Stimulated activated naive CD8-positive, alpha-beta T cell treated with anti-CD3 and anti-CD28 coated beads, Interleukin-15, amount 100 ng/mL, for 72 hours (primary cell): ENCODE data around the gene RFFL.

Experiments
- ATAC-seq: fragments of 150-1000 bp; cut with Tn5 transposase; 2 replicates; pipeline ENCODE4 v1.10.0; 2021; ENCODE audit warnings: mild to moderate bottlenecking, moderate library complexity
- DNase-seq, 2 donors: peaks; one replicate each; pipeline ENCODE4 v3.0.0; 2021 to 2022
- H3K27ac Mint-ChIP-seq, 2 donors: one replicate each; pipeline ENCODE4 v1.8.0; 2022; ENCODE audit warnings: mild to moderate bottlenecking in 2 of 2, mixed read lengths in 2 of 2, moderate library complexity in 2 of 2
- H3K27me3 Mint-ChIP-seq: one replicate; pipeline ENCODE4 v1.8.0; 2022; ENCODE audit warnings: mixed read lengths
- H3K4me1 Mint-ChIP-seq: one replicate; pipeline ENCODE4 v1.8.0; 2022; ENCODE audit warnings: mild to moderate bottlenecking, mixed read lengths
- H3K4me3 Mint-ChIP-seq, 2 donors: one replicate each; pipeline ENCODE4 v1.8.0; 2022; ENCODE audit warnings: mild to moderate bottlenecking in 2 of 2, mixed read lengths in 2 of 2, moderate library complexity in 1 of 2
- H3K9me3 Mint-ChIP-seq, 2 donors: one replicate each; pipeline ENCODE4 v1.8.0; 2022; ENCODE audit warnings: mixed read lengths in 2 of 2

Gene RFFL

DNA sequence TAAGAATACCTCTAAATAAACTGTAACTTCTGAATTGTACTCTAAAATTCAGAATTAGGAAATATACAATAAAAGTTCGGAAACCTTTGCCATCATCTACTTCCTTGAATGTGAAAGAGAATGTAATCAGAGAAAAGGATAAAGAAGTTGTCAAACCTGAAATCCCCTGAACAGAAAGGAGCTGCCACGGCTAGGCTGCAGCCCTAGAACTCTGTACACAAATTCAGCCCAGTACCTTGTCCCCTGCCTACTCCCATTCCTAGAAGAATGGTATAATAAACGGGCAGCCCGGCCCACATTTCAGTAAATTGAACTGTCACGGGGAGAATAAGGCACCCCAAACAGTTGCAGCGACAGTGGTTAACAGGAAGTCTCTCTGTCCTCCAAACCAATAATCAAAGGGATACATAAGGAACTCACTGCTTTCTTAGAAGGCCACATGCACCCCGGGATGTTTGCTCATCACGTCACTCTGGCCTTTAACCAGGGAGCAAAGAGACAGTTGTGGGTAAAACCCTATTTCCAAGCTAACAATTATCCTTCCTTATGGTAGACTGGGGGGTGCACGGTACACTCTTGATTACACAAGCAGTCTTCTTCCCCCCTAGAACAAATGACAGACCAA, 24.3 kb upstream of the RFFL start:
- H3K27ac Mint-ChIP-seq = peak overlapping the region; percentile 93 to 98
- peaks cover 79% of the 10 kb centered on the region for H3K4me1 Mint-ChIP-seq
- no peaks in the 10 kb centered on the region for H3K27me3 Mint-ChIP-seq
- ATAC-seq = peak; percentile 0
- H3K9me3 Mint-ChIP-seq = no peaks in the 10 kb centered on the region
- H3K4me3 Mint-ChIP-seq = peak overlapping the region; percentile 95 to 96
- DNase-seq = peak; percentile 34 to 45

GRCh38 chr17:35086931-35087573, 23.5 kb upstream of the RFFL start:
- peaks cover 87% of the 10 kb centered on the region for H3K4me1 Mint-ChIP-seq
- no peaks in the 10 kb centered on the region for H3K27me3 Mint-ChIP-seq
- DNase-seq (no peak), ATAC-seq (no peak)
- H3K9me3 Mint-ChIP-seq = no peaks in the 10 kb centered on the region
- no peak overlapping the region for H3K27ac Mint-ChIP-seq
- H3K4me3 Mint-ChIP-seq = peak overlapping the region; percentile 7 to 96

- no peak for ATAC-seq
Observed at GRCh38 chr17:35086164-35086563, 22.7 kb upstream of the RFFL start.

DNA sequence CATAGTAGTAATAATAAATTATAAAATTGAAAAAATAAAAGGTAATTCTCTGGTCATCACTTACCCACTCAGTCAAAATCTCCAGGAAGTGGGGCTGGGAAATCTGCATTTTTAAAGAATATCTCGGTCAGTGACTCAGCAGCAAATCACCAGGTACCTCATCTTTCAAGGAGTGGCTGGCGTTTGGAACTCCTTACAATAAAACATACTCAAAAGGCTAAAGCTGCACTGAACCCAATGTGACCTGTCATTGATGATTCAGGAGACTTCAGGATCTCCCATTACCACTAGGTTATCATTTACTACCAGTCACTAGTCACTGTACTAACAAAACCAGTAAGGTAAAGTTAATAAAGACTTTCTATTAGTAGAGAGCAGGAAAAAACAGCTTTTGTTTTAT, 21.5 kb upstream of the RFFL start:
- Mint-ChIP-seq H3K27me3 (no peaks in the 10 kb centered on the region), H3K4me3 (no peak overlapping the region)

More at GRCh38 chr17:35086164-35086563, 22.7 kb upstream of the RFFL start:
- no peaks in the 10 kb centered on the region for H3K9me3 Mint-ChIP-seq
- peak overlapping the region; percentile 39 to 53 for H3K27ac Mint-ChIP-seq
- peak overlapping the region in 1 of 2 donors; percentile 96 for H3K4me3 Mint-ChIP-seq
- DNase-seq = no peak
- H3K27me3 Mint-ChIP-seq = no peaks in the 10 kb centered on the region
- peaks cover 93% of the 10 kb centered on the region for H3K4me1 Mint-ChIP-seq

GRCh38 chr17:35083071-35083470, 19.6 kb upstream of the RFFL start:
- DNase-seq = no peak
- Mint-ChIP-seq H3K9me3 (no peaks in the 10 kb centered on the region), H3K4me1 (peaks cover 90% of the 10 kb centered on the region), H3K4me3 (peak overlapping the region in 1 of 2 donors; percentile 41), H3K27ac (no peak overlapping the region), H3K27me3 (no peaks in the 10 kb centered on the region)
- no peak for ATAC-seq

More for the DNA sequence above, 21.5 kb upstream of the RFFL start:
- Mint-ChIP-seq H3K9me3 (no peaks in the 10 kb centered on the region), H3K4me1 (peaks cover 93% of the 10 kb centered on the region), H3K27ac (no peak overlapping the region)
- ATAC-seq = no peak
- no peak for DNase-seq

GRCh38 chr17:35082073-35082657, 18.7 kb upstream of the RFFL start:
- Mint-ChIP-seq H3K27me3 (no peaks in the 10 kb centered on the region), H3K27ac (peak overlapping the region in 1 of 2 donors; percentile 10), H3K9me3 (no peaks in the 10 kb centered on the region), H3K4me1 (peaks cover 81% of the 10 kb centered on the region), H3K4me3 (peak overlapping the region; percentile 53 to 74)
- peak; percentile 81 for ATAC-seq
- no peak for DNase-seq

DNA sequence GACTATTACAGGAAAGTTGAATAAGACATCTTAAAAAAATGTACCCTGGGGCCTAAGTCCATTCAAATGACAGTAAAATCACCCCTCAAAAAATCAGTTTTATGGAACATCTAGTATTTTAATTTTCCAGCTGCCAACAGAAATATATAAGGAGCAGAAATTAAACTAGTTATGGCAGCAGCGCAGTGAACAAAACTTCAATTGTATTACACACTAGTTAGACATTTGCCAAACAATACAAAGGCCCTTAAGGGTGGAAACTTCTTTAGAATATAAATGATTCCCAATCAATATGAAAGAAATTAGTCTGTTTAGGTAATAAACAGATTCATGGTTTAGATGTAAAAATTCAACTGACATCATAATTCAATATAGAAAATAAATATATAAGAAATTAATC, 18.1 kb upstream of the RFFL start:
- Mint-ChIP-seq H3K9me3 (no peaks in the 10 kb centered on the region), H3K27me3 (no peaks in the 10 kb centered on the region), H3K4me3 (no peak overlapping the region), H3K4me1 (peaks cover 75% of the 10 kb centered on the region), H3K27ac (peak overlapping the region in 1 of 2 donors; percentile 16)
- DNase-seq = no peak
- no peak for ATAC-seq

- peak in 1 of 2 donors; percentile 26 for DNase-seq
- peak; percentile 83 for ATAC-seq
- Mint-ChIP-seq H3K27ac (peak overlapping the region; percentile 63 to 71), H3K27me3 (no peaks in the 10 kb centered on the region), H3K4me3 (peak overlapping the region; percentile 27 to 61), H3K9me3 (no peaks in the 10 kb centered on the region), H3K4me1 (peaks cover 67% of the 10 kb centered on the region)
Observed at GRCh38 chr17:35080536-35080935, 17.0 kb upstream of the RFFL start.

- H3K4me3 Mint-ChIP-seq = peak overlapping the region; percentile 27 to 61
- no peak for ATAC-seq
- H3K4me1 Mint-ChIP-seq = peaks cover 67% of the 10 kb centered on the region
- no peak for DNase-seq
- no peaks in the 10 kb centered on the region for H3K9me3 Mint-ChIP-seq
- H3K27ac Mint-ChIP-seq = no peak overlapping the region
- no peaks in the 10 kb centered on the region for H3K27me3 Mint-ChIP-seq
Observed at GRCh38 chr17:35079547-35080423, 16.3 kb upstream of the RFFL start.

DNA sequence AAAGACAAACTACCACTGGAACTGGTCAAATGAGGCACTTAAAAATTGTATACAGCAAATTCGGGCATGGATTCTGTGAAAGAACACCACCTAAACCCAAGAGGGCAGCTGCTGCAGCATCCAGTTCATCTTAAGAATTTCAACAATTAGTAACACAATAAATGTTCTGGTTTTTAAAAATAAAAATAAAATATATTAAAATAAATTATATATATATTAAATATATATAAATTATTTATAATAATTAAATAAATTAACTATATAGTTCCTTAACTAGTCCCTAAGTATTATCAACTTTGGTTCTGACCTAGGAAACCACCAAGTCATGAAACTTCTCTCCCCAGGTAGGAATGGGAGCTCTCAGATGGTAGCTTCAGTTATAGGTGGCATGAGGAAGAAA, 13.4 kb upstream of the RFFL start:
- H3K27me3 Mint-ChIP-seq = no peaks in the 10 kb centered on the region
- peaks cover 66% of the 10 kb centered on the region for H3K4me1 Mint-ChIP-seq
- DNase-seq (no peak), ATAC-seq (no peak)
- no peak overlapping the region for H3K27ac Mint-ChIP-seq
- H3K4me3 Mint-ChIP-seq = no peak overlapping the region
- H3K9me3 Mint-ChIP-seq = no peaks in the 10 kb centered on the region

DNA sequence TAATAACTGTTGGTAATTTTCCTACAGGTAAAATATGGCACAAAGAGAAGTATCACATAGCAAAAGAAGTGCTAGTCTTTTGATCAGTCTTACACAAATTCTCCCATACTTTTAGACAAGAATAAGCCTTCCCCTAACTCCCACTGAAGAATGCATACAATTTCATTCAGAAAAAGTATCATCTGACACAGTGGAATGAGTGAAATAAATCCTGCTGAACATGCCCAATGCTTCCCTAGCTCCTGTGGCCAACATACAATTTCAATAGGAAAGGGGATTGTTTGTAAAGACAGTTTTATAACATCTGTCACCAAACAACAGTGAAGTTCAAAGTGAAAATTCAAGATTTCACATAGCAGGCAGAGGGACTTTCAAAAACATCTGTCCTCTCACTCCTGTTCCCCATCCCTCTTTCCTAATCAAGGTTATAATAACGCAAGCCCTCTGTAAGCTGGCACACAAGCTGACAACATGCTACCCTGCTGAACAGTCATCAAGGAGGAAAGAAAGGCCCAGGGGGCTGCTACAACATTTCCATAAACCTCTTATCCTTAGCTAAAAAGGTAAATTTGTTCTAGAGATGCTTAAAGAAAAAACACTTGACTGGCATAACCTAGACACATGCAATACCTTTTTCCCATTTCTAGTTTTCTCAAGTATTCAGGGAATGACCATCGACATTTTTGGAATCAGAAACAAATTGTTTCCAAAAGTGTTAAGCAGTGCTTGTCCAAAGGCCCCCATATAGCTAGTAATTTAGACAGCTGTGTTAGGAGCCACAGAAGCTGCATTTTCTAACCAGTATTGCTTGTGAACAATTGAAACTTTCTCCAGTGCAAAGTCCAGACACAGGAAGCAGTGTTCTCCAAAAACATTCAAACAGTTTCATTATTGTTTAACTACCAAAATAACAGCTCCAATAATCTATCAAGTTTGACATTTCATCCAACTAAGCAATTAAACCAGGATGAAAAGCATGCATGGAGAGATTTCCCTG, 11.5 kb upstream of the RFFL start:
- Mint-ChIP-seq H3K27ac (no peak overlapping the region), H3K4me3 (peak overlapping the region in 1 of 2 donors; percentile 76)

GRCh38 chr17:35073991-35074627, 10.6 kb upstream of the RFFL start:
- Mint-ChIP-seq H3K27me3 (no peaks in the 10 kb centered on the region), H3K4me3 (peak overlapping the region; percentile 47 to 76), H3K9me3 (no peaks in the 10 kb centered on the region), H3K27ac (peak overlapping the region in 1 of 2 donors; percentile 93), H3K4me1 (peaks cover 39% of the 10 kb centered on the region)
- DNase-seq (no peak), ATAC-seq (peak; percentile 63)

More for the DNA sequence above, 11.5 kb upstream of the RFFL start:
- ATAC-seq (no peak), DNase-seq (no peak)
- H3K4me1 Mint-ChIP-seq = peaks cover 48% of the 10 kb centered on the region
- H3K27me3 Mint-ChIP-seq = no peaks in the 10 kb centered on the region
- H3K9me3 Mint-ChIP-seq = no peaks in the 10 kb centered on the region

- peak overlapping the region; percentile 47 to 76 for H3K4me3 Mint-ChIP-seq
- peak overlapping the region in 1 of 2 donors; percentile 93 for H3K27ac Mint-ChIP-seq
- ATAC-seq (peak; percentile 87), DNase-seq (peak in 1 of 2 donors; percentile 38)
- peaks cover 44% of the 10 kb centered on the region for H3K4me1 Mint-ChIP-seq
- H3K27me3 Mint-ChIP-seq = no peaks in the 10 kb centered on the region
- H3K9me3 Mint-ChIP-seq = no peaks in the 10 kb centered on the region
Observed at GRCh38 chr17:35073183-35073790, 9.8 kb upstream of the RFFL start.

- Mint-ChIP-seq H3K4me3 (no peak overlapping the region), H3K4me1 (peaks cover 60% of the 10 kb centered on the region), H3K9me3 (no peaks in the 10 kb centered on the region), H3K27me3 (no peaks in the 10 kb centered on the region), H3K27ac (no peak overlapping the region)
- DNase-seq = no peak
- no peak for ATAC-seq
Observed at GRCh38 chr17:35069311-35069710, 5.8 kb upstream of the RFFL start.
